Measurements from ENCODE around the gene CD2.

DNA sequence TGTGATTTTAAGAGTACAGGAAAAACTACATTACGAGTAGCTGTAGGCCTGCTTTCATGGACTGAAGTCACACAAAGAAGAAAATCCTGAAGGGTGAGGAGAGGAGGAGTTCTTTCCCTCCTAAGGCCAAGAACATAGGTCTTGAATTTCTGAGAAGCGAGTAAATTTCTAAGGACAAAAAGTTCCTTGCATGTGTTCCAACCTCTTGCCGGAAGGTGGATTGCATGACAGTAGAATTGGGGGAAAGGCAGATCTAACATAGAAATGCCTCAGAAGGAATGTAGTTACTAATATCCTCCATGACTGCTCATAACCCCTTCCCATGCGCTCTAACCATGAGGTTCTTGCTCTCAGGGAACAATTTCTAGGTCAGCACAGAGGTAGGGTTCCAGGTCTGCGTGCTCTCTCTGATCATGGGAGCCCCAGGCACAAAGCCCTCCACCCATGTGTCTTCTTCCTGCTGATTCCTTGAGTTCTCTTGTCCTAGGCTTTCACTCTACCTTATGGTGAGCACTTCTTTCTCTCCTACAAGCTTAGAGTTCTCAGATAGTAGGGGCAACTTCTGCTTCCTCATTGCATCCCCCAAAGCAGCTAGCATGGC is 13.7 kb downstream of the CD2 start:
- TF ChIP-seq CTCF (conservative IDR thresholded peaks at IDR 0.05; ENCODE audit: low read depth, low read length) (no peak), EZH2 (IDR thresholded peaks at IDR 0.05; ENCODE audit: borderline replicate concordance, low read depth, low read length, poor library complexity, severe bottlenecking) (no peak)

All from A673 (cell line).